ENCODE data around the gene MIB1.

Gene MIB1

DNA sequence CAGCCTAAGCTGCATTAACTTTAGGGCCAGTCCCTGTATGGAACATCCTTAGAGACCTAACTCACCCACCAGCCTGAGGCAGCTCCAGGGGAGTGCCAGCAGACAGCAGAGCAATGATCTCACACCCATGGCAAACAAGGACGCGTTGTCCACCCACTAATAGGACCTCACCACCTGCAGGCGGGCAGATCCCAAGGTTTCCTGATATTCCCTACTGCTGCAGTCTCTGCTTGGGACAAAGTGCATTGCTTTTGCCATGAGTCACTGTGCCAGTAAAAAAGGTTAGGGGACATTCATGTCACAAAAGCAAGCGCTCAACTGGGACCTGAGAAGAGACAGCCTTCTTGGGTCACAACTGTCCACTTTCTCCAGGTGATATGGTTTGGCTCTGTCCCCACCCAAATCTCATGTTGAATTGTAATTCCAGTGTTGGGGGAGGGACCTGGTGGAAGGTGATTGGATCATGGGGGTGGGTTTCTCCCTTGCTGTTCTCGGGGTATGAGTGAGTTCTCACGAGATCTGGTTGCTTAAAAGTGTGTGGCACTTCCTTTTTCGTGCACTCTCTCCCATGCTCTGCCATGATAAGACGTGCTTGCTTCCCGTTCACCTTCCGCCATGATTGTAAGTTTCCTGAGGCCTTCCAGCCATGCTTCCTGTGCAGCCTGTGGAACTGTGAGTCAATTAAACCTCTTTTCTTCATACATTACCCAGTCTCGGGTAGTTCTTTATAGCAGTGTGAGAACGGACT is 160.2 kb downstream of the MIB1 start:
- no peak overlapping the region for H3K27ac ChIP-seq (ENCODE audit: low read depth, low read length)
- H3K18ac ChIP-seq (ENCODE audit: low read length) = no peak overlapping the region
- no peak overlapping the region for H3K23ac ChIP-seq (ENCODE audit: low read length)
- WGBS (ENCODE audit: extremely low coverage, insufficient coverage, low lambda C conversion rate) = no CpG with 5 or more reads among the region's 12 CpGs
- H2BK15ac ChIP-seq (replicated peaks; ENCODE audit: low read depth) = no peak overlapping the region
- no peak overlapping the region for H3K4me3 ChIP-seq (ENCODE audit: low read length)
- no peaks in the 10 kb centered on the region for H3K36me3 ChIP-seq (ENCODE audit: control insufficient read depth, insufficient read depth, low read length)
- H2AK5ac ChIP-seq (ENCODE audit: low read length) = no peak overlapping the region
- H4K8ac ChIP-seq (ENCODE audit: low read depth, low read length) = no peak overlapping the region
- H4K5ac ChIP-seq (ENCODE audit: low read length) = no peak overlapping the region
- no peak overlapping the region for H2BK5ac ChIP-seq (ENCODE audit: low read length)
- H3K79me2 ChIP-seq (ENCODE audit: control insufficient read depth, insufficient read depth, low read length) = no peaks in the 10 kb centered on the region
- H3K9ac ChIP-seq (ENCODE audit: low read length) = no peak overlapping the region
- no peak overlapping the region for H3K4me2 ChIP-seq (ENCODE audit: low read length)
- H3K27me3 ChIP-seq (ENCODE audit: insufficient read depth, low read length, poor library complexity) = peaks cover 2% of the 10 kb centered on the region
- no peak overlapping the region for H3K4ac ChIP-seq (ENCODE audit: low read depth, low read length)
- H2BK120ac ChIP-seq (ENCODE audit: low read depth, low read length) = no peak overlapping the region
- no peak for DNase-seq
- H3K56ac ChIP-seq (ENCODE audit: low read length) = no peak overlapping the region
- no peaks in the 10 kb centered on the region for H3K4me1 ChIP-seq (ENCODE audit: control insufficient read depth, low read depth, low read length)
- H3K79me1 ChIP-seq (ENCODE audit: low read length) = no peaks in the 10 kb centered on the region

DNA sequence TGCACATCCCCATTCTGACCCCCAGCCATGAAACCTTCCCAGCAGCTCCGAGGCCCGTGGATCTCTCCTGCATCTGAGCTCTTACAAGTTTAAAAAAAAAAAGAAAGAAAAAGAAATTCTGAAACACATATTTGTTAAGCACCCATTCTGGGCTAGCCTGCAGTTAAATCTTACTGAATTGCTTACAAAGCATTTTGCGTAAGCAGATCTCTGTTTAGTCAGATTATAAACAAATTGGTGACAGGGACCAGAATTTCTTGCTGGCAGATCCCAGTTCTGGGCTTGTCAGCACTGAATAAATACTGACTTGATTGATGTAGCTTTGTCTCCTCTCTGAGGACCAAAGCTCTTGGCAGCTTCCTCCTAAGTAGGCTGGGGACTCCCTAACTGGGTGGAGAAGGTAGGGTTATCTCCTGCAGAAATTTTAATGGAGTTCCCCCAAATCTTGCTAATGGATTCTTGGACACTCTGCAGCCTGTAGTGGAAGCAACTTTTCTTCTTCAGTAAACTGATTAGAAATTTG is 160.9 kb downstream of the MIB1 start:
- Histone ChIP-seq H2AK5ac (ENCODE audit: low read length) (no peak overlapping the region), H3K4ac (ENCODE audit: low read depth, low read length) (no peak overlapping the region), H2BK5ac (ENCODE audit: low read length) (no peak overlapping the region), H2BK15ac (replicated peaks; ENCODE audit: low read depth) (no peak overlapping the region), H3K56ac (ENCODE audit: low read length) (no peak overlapping the region), H3K23ac (ENCODE audit: low read length) (no peak overlapping the region), H2BK120ac (ENCODE audit: low read depth, low read length) (no peak overlapping the region), H3K9ac (ENCODE audit: low read length) (no peak overlapping the region), H3K4me2 (ENCODE audit: low read length) (no peak overlapping the region), H3K27ac (ENCODE audit: low read depth, low read length) (no peak overlapping the region), H3K79me2 (ENCODE audit: control insufficient read depth, insufficient read depth, low read length) (no peaks in the 10 kb centered on the region), H3K4me1 (ENCODE audit: control insufficient read depth, low read depth, low read length) (no peaks in the 10 kb centered on the region), H3K36me3 (ENCODE audit: control insufficient read depth, insufficient read depth, low read length) (no peaks in the 10 kb centered on the region), H4K5ac (ENCODE audit: low read length) (no peak overlapping the region), H3K79me1 (ENCODE audit: low read length) (no peaks in the 10 kb centered on the region), H4K8ac (ENCODE audit: low read depth, low read length) (no peak overlapping the region), H3K18ac (ENCODE audit: low read length) (no peak overlapping the region), H3K4me3 (ENCODE audit: low read length) (no peak overlapping the region), H3K27me3 (ENCODE audit: insufficient read depth, low read length, poor library complexity) (peaks cover 2% of the 10 kb centered on the region)
- no CpG with 5 or more reads among the region's 3 CpGs for WGBS (ENCODE audit: extremely low coverage, insufficient coverage, low lambda C conversion rate)
- no peak for DNase-seq

DNA sequence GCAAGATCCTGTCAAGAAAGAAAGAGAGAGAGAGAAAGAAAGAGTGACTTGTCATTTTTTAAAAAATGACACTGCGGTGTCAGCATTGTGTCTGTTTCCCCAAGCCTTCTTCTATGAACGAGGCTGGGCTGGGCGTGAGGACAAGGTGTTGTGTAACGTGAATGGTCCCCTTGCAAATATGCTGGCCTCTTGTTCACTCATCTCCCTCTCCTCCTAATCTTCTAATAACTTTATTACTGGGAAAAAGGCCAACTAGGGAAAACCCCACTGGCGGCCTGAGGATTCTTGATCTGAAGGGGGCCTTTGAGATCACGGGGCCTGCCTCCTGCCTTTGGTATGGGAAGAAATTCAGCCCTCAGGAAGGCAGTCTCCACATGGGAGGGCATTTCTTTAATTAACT is 163.1 kb downstream of the MIB1 start:
- WGBS (ENCODE audit: extremely low coverage, insufficient coverage, low lambda C conversion rate) = no CpG with 5 or more reads among the region's 6 CpGs
- Histone ChIP-seq H3K9ac (ENCODE audit: low read length) (no peak overlapping the region), H2BK120ac (ENCODE audit: low read depth, low read length) (no peak overlapping the region), H3K79me2 (ENCODE audit: control insufficient read depth, insufficient read depth, low read length) (no peaks in the 10 kb centered on the region), H3K23ac (ENCODE audit: low read length) (no peak overlapping the region), H3K27me3 (ENCODE audit: insufficient read depth, low read length, poor library complexity) (peaks cover 2% of the 10 kb centered on the region), H3K27ac (ENCODE audit: low read depth, low read length) (no peak overlapping the region), H3K36me3 (ENCODE audit: control insufficient read depth, insufficient read depth, low read length) (no peaks in the 10 kb centered on the region), H2BK15ac (replicated peaks; ENCODE audit: low read depth) (no peak overlapping the region), H3K56ac (ENCODE audit: low read length) (no peak overlapping the region), H2AK5ac (ENCODE audit: low read length) (no peak overlapping the region), H3K18ac (ENCODE audit: low read length) (no peak overlapping the region), H3K79me1 (ENCODE audit: low read length) (no peaks in the 10 kb centered on the region), H4K8ac (ENCODE audit: low read depth, low read length) (no peak overlapping the region), H3K4me2 (ENCODE audit: low read length) (no peak overlapping the region), H3K4me1 (ENCODE audit: control insufficient read depth, low read depth, low read length) (no peaks in the 10 kb centered on the region), H3K4me3 (ENCODE audit: low read length) (no peak overlapping the region), H4K5ac (ENCODE audit: low read length) (no peak overlapping the region), H2BK5ac (ENCODE audit: low read length) (no peak overlapping the region), H3K4ac (ENCODE audit: low read depth, low read length) (no peak overlapping the region)
- no peak for DNase-seq

DNA sequence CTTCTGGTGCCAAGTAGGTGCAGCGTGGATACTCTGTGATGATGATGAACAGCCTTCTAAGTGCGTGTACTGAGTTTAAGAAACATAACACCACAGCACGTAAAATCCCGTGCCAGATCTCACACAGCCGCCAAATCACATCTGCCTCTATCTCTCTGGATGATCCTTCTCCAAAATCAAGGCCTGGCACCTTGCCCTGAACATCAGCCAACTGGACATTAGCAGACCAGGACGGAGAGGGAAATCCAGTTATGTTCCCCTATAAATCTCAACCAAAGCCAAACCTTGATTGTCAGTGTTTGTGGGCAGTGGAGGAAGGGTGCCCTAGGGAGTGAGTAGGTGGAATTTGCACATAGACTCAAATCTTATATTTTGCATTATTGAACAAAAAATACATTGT is 164.3 kb downstream of the MIB1 start:
- Histone ChIP-seq H4K8ac (ENCODE audit: low read depth, low read length) (no peak overlapping the region), H3K23ac (ENCODE audit: low read length) (no peak overlapping the region), H3K36me3 (ENCODE audit: control insufficient read depth, insufficient read depth, low read length) (no peaks in the 10 kb centered on the region), H2BK5ac (ENCODE audit: low read length) (no peak overlapping the region), H3K9ac (ENCODE audit: low read length) (no peak overlapping the region), H3K18ac (ENCODE audit: low read length) (no peak overlapping the region), H3K4ac (ENCODE audit: low read depth, low read length) (no peak overlapping the region), H3K56ac (ENCODE audit: low read length) (peak overlapping the region; percentile 25), H3K4me1 (ENCODE audit: control insufficient read depth, low read depth, low read length) (no peaks in the 10 kb centered on the region), H3K4me3 (ENCODE audit: low read length) (no peak overlapping the region), H3K27ac (ENCODE audit: low read depth, low read length) (no peak overlapping the region), H3K4me2 (ENCODE audit: low read length) (no peak overlapping the region), H2BK15ac (replicated peaks; ENCODE audit: low read depth) (no peak overlapping the region), H3K79me2 (ENCODE audit: control insufficient read depth, insufficient read depth, low read length) (no peaks in the 10 kb centered on the region), H2BK120ac (ENCODE audit: low read depth, low read length) (no peak overlapping the region), H3K27me3 (ENCODE audit: insufficient read depth, low read length, poor library complexity) (peaks cover 2% of the 10 kb centered on the region), H3K79me1 (ENCODE audit: low read length) (no peaks in the 10 kb centered on the region), H2AK5ac (ENCODE audit: low read length) (no peak overlapping the region), H4K5ac (ENCODE audit: low read length) (no peak overlapping the region)
- WGBS (ENCODE audit: extremely low coverage, insufficient coverage, low lambda C conversion rate) = no CpG with 5 or more reads among the region's 6 CpGs
- DNase-seq = no peak

DNA sequence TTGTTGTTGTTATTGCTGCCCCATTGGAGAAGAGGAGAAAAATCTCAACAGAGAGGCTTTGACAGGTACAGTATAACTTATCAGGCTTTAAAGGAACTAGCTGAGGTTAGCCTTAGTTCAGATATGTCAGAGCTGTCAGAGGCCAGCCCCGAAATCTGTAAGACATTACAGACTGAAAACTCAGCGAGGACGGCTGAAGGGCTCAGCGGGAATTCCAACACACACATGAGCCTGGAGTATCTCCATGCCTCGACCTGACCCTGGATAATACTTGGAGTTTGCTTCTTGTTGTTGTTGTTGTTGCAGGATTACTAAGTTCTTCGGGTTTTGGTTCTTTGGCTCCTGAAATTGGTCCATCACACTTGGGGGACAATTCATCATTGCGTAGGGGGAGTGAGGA is 166.9 kb downstream of the MIB1 start:
- H3K79me1 ChIP-seq (ENCODE audit: low read length) = no peaks in the 10 kb centered on the region
- no peak overlapping the region for H2AK5ac ChIP-seq (ENCODE audit: low read length)
- H3K79me2 ChIP-seq (ENCODE audit: control insufficient read depth, insufficient read depth, low read length) = no peaks in the 10 kb centered on the region
- WGBS (ENCODE audit: extremely low coverage, insufficient coverage, low lambda C conversion rate) = no CpG with 5 or more reads among the region's 7 CpGs
- peaks cover 3% of the 10 kb centered on the region for H3K27me3 ChIP-seq (ENCODE audit: insufficient read depth, low read length, poor library complexity)
- no peak overlapping the region for H2BK15ac ChIP-seq (replicated peaks; ENCODE audit: low read depth)
- H3K23ac ChIP-seq (ENCODE audit: low read length) = no peak overlapping the region
- no peak overlapping the region for H4K5ac ChIP-seq (ENCODE audit: low read length)
- no peaks in the 10 kb centered on the region for H3K36me3 ChIP-seq (ENCODE audit: control insufficient read depth, insufficient read depth, low read length)
- H3K56ac ChIP-seq (ENCODE audit: low read length) = no peak overlapping the region
- no peak overlapping the region for H2BK120ac ChIP-seq (ENCODE audit: low read depth, low read length)
- H3K27ac ChIP-seq (ENCODE audit: low read depth, low read length) = no peak overlapping the region
- peaks cover 1% of the 10 kb centered on the region for H3K4me1 ChIP-seq (ENCODE audit: control insufficient read depth, low read depth, low read length)
- no peak overlapping the region for H3K4ac ChIP-seq (ENCODE audit: low read depth, low read length)
- no peak overlapping the region for H3K18ac ChIP-seq (ENCODE audit: low read length)
- no peak overlapping the region for H2BK5ac ChIP-seq (ENCODE audit: low read length)
- no peak overlapping the region for H3K4me3 ChIP-seq (ENCODE audit: low read length)
- no peak overlapping the region for H4K8ac ChIP-seq (ENCODE audit: low read depth, low read length)
- no peak overlapping the region for H3K9ac ChIP-seq (ENCODE audit: low read length)
- no peak overlapping the region for H3K4me2 ChIP-seq (ENCODE audit: low read length)
- DNase-seq = no peak

DNA sequence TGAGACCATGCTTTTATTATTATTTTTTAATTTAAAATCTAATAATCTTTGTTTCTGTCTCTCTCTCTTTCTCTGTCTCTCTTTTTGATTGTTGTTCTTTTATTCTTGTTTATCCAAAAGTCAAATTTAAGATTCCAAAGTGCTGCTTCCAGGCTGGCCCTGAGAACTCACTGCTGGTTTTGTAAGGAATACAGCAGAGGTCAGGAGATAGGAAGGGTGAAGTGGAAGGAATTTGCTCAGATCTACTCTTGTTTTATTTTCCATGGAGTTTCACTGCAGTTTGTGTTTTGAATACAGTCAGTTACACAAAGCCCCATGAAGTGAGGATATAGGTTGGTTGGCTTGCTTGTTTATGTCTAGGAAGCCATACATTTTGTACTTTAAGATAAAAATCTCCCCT is 168.1 kb downstream of the MIB1 start:
- no peak overlapping the region for H2BK15ac ChIP-seq (replicated peaks; ENCODE audit: low read depth)
- H3K4ac ChIP-seq (ENCODE audit: low read depth, low read length) = no peak overlapping the region
- no peak overlapping the region for H2AK5ac ChIP-seq (ENCODE audit: low read length)
- H3K4me2 ChIP-seq (ENCODE audit: low read length) = no peak overlapping the region
- peaks cover 2% of the 10 kb centered on the region for H3K4me1 ChIP-seq (ENCODE audit: control insufficient read depth, low read depth, low read length)
- H3K27me3 ChIP-seq (ENCODE audit: insufficient read depth, low read length, poor library complexity) = peaks cover 3% of the 10 kb centered on the region
- no peaks in the 10 kb centered on the region for H3K79me1 ChIP-seq (ENCODE audit: low read length)
- no peak overlapping the region for H3K4me3 ChIP-seq (ENCODE audit: low read length)
- no peak overlapping the region for H4K8ac ChIP-seq (ENCODE audit: low read depth, low read length)
- DNase-seq = no peak
- no peak overlapping the region for H3K56ac ChIP-seq (ENCODE audit: low read length)
- no peak overlapping the region for H2BK5ac ChIP-seq (ENCODE audit: low read length)
- no peak overlapping the region for H2BK120ac ChIP-seq (ENCODE audit: low read depth, low read length)
- no peaks in the 10 kb centered on the region for H3K36me3 ChIP-seq (ENCODE audit: control insufficient read depth, insufficient read depth, low read length)
- H3K18ac ChIP-seq (ENCODE audit: low read length) = no peak overlapping the region
- H3K23ac ChIP-seq (ENCODE audit: low read length) = no peak overlapping the region
- H4K5ac ChIP-seq (ENCODE audit: low read length) = no peak overlapping the region
- H3K9ac ChIP-seq (ENCODE audit: low read length) = no peak overlapping the region
- H3K27ac ChIP-seq (ENCODE audit: low read depth, low read length) = no peak overlapping the region
- H3K79me2 ChIP-seq (ENCODE audit: control insufficient read depth, insufficient read depth, low read length) = no peaks in the 10 kb centered on the region
